A673 (cell line): Measurements from ENCODE around the gene CYP3A7.

ENCODE experiments used
- CTCF ChIP-seq: fragments of 300-800, 200-600 bp; sonication (generic); conservative IDR thresholded peaks from 2 replicates; pipeline ENCODE4 v1.5.1; 2017; ENCODE audit warnings: low read depth, mild to moderate bottlenecking, antibody characterized with exemption, low read length, moderate library complexity, mixed read lengths
- EZH2 ChIP-seq: fragments of 200-600 bp; sonication (generic); IDR thresholded peaks from 2 replicates; pipeline ENCODE4 v1.6.1; 2017; ENCODE audit warnings: borderline replicate concordance, low read depth, mild to moderate bottlenecking, mixed read lengths, antibody characterized with exemption, low read length; ENCODE audit not compliant: poor library complexity, severe bottlenecking

- TF ChIP-seq CTCF (no peak), EZH2 (no peak)
Measured at GRCh38 chr7:99767662-99768061, 32.7 kb upstream of the CYP3A7 start.
